Gastroesophageal sphincter (tissue), 4 donors: Measurements from ENCODE around the gene SMAD2. TPM values are rescaled to one million over a fixed set of nuclear protein-coding genes. Genes with fewer than 3 reads are reported as not detected.

Source experiments
- ATAC-seq: fragments of 150-250 bp; one replicate; pipeline ENCODE4 v1.9.1; 2016; ENCODE audit warnings: mild to moderate bottlenecking, moderate library complexity
- H3K27ac ChIP-seq, 4 donors: fragments of 200-600 bp; sonication (generic) in 3 of 4; 1 replicate in 3 of 4; 2 replicates in 1 of 4; pipeline ENCODE4 v1.5.1; 2016 to 2019
- H3K27me3 ChIP-seq: fragments of 200-600 bp; sonication (generic); one replicate; pipeline ENCODE4 v1.5.1; 2019
- H3K36me3 ChIP-seq, 2 donors: fragments of 200-600 bp; sonication (generic); one replicate each; pipeline ENCODE4 v1.5.1; 2019; ENCODE audit warnings: control low read depth in 1 of 2
- H3K4me1 ChIP-seq, 3 donors: fragments of 200-600 bp; sonication (generic); 1 replicate in 2 of 3; 2 replicates in 1 of 3; pipeline ENCODE4 v1.5.1; 2016 to 2019; ENCODE audit warnings: control low read depth in 2 of 3
- H3K4me3 ChIP-seq, 2 donors: fragments of 200-600 bp; sonication (generic); one replicate each; pipeline ENCODE4 v1.5.1; 2019; ENCODE audit warnings: mild to moderate bottlenecking in 1 of 2, moderate library complexity in 1 of 2
- H3K9me3 ChIP-seq, 3 donors: fragments of 200-600 bp; sonication (generic); one replicate each; pipeline ENCODE4 v1.5.1; 2017 to 2019; ENCODE audit warnings: control low read depth in 2 of 3
- CTCF ChIP-seq, 4 experiments: fragments of 200-600 bp in 2 of 4; fragments of 450-650 bp in 2 of 4; sonication (generic) in 1 of 4; IDR thresholded peaks; one replicate each; pipeline ENCODE4 v1.5.1; 2017 to 2019; ENCODE audit warnings: antibody characterized with exemption in 4 of 4, mild to moderate bottlenecking in 2 of 4, moderate library complexity in 2 of 4
- EP300 ChIP-seq: sonication (generic); formaldehyde crosslinking; IDR thresholded peaks from one replicate; pipeline ENCODE4 v1.6.1; 2017; ENCODE audit warnings: antibody characterized with exemption, mild to moderate bottlenecking
- POLR2A ChIP-seq, 2 donors: fragments of 450-650 bp; IDR thresholded peaks; one replicate each; pipeline ENCODE4 v1.6.1; 2017; ENCODE audit warnings: antibody characterized with exemption in 2 of 2, mild to moderate bottlenecking in 2 of 2, moderate library complexity in 1 of 2
- POLR2AphosphoS5 ChIP-seq: sonication (generic); formaldehyde crosslinking; IDR thresholded peaks from one replicate; pipeline ENCODE4 v1.6.1; 2017; ENCODE audit warnings: antibody characterized with exemption
- WGBS, 2 donors: methylation state at CpG; one replicate each; pipeline ENCODE4 v1.1.5; 2018; ENCODE audit warnings: low coverage in 1 of 2; 5-methylcytosine and 5-hydroxymethylcytosine counted together
- total RNA-seq, 4 donors: library from RNA; depleted of rRNA; stranded (reverse); fragments of >200 nt; gene quantifications; one replicate each; pipeline ENCODE4 v1.1.0, GENCODE V29; 2016

Gene SMAD2
- total RNA-seq, 4 donors from 2014 or later = 76.5 to 143 (median 109) TPM

- TF ChIP-seq POLR2AphosphoS5 (no peak), POLR2A (IDR thresholded peaks at IDR 0.05) (no peak), CTCF (IDR thresholded peaks at IDR 0.05) (no peak), EP300 (no peak)
- Histone ChIP-seq H3K27ac (no peak overlapping the region), H3K4me3 (no peak overlapping the region), H3K4me1 (no peaks in the 10 kb centered on the region), H3K27me3 (peaks cover 6% of the 10 kb centered on the region), H3K36me3 (no peaks in the 10 kb centered on the region), H3K9me3 (no peaks in the 10 kb centered on the region)
- WGBS, 2 donors = 59% methylated on average over 5 of the region's 6 CpGs; no CpG with 5 or more reads in 1 of the 2 donors
- no peak for ATAC-seq
Observed at GRCh38 chr18:47800756-47801155, 129.7 kb downstream of the SMAD2 start.

- Histone ChIP-seq H3K9me3 (no peaks in the 10 kb centered on the region), H3K27me3 (peaks cover 6% of the 10 kb centered on the region), H3K4me1 (peaks cover 0 to 4% (median 3%) of the 10 kb centered on the region in 3 donors), H3K36me3 (no peaks in the 10 kb centered on the region), H3K4me3 (no peak overlapping the region), H3K27ac (no peak overlapping the region)
- 29 to 46% methylated on average over 4 to 6 of the region's 10 CpGs for WGBS, 2 donors
- TF ChIP-seq POLR2AphosphoS5 (no peak), CTCF (IDR thresholded peaks at IDR 0.05) (no peak), POLR2A (IDR thresholded peaks at IDR 0.05) (no peak), EP300 (no peak)
- ATAC-seq = no peak
Observed at GRCh38 chr18:47800248-47800647, 130.2 kb downstream of the SMAD2 start.

GRCh38 chr18:47799376-47799775, 131.1 kb downstream of the SMAD2 start:
- WGBS, 2 donors = 91 to 96% methylated on average over 10 to 11 of the region's 13 CpGs
- no peak overlapping the region for H3K27ac ChIP-seq
- no peaks in the 10 kb centered on the region for H3K36me3 ChIP-seq
- no peak for ATAC-seq
- H3K4me3 ChIP-seq = no peak overlapping the region
- H3K9me3 ChIP-seq = no peaks in the 10 kb centered on the region
- peaks cover 6% of the 10 kb centered on the region for H3K27me3 ChIP-seq
- peaks cover 0 to 13% (median 8%) of the 10 kb centered on the region in 3 donors for H3K4me1 ChIP-seq
- TF ChIP-seq POLR2A (IDR thresholded peaks at IDR 0.05) = no peak
- TF ChIP-seq EP300 = no peak
- TF ChIP-seq CTCF (IDR thresholded peaks at IDR 0.05) = no peak
- TF ChIP-seq POLR2AphosphoS5 = no peak

- no peaks in the 10 kb centered on the region for H3K36me3 ChIP-seq
- no peak for ATAC-seq
- no peak for TF ChIP-seq CTCF (IDR thresholded peaks at IDR 0.05)
- TF ChIP-seq EP300 = no peak
- TF ChIP-seq POLR2AphosphoS5 = no peak
- no peak for TF ChIP-seq POLR2A (IDR thresholded peaks at IDR 0.05)
- H3K4me3 ChIP-seq = no peak overlapping the region
- H3K9me3 ChIP-seq = no peaks in the 10 kb centered on the region
- H3K27me3 ChIP-seq = peaks cover 6% of the 10 kb centered on the region
- 90 to 97% methylated on average over 4 to 5 of the region's 11 CpGs for WGBS, 2 donors
- no peak overlapping the region for H3K27ac ChIP-seq
- H3K4me1 ChIP-seq = peaks cover 0 to 15% (median 8%) of the 10 kb centered on the region in 3 donors
Observed at GRCh38 chr18:47798366-47798765, 132.1 kb downstream of the SMAD2 start.

GRCh38 chr18:47797126-47797525, 133.3 kb downstream of the SMAD2 start:
- TF ChIP-seq EP300 = no peak
- no peak for TF ChIP-seq POLR2AphosphoS5
- TF ChIP-seq POLR2A (IDR thresholded peaks at IDR 0.05) = no peak
- no peak for TF ChIP-seq CTCF (IDR thresholded peaks at IDR 0.05)
- Histone ChIP-seq H3K27ac (no peak overlapping the region), H3K9me3 (no peaks in the 10 kb centered on the region), H3K4me1 (peaks cover 0 to 15% (median 8%) of the 10 kb centered on the region in 3 donors), H3K36me3 (no peaks in the 10 kb centered on the region), H3K4me3 (no peak overlapping the region), H3K27me3 (peaks cover 6% of the 10 kb centered on the region)
- WGBS, 2 donors = 90 to 93% methylated on average over 4 to 5 of the region's 5 CpGs
- no peak for ATAC-seq
